Measurements from ENCODE around the gene PPP4R3B. TPM values are rescaled to one million over a fixed set of nuclear protein-coding genes. Genes with fewer than 3 reads are reported as not detected.

The PPP4R3B gene
- total RNA-seq, 2 experiments from 2014 or later, result 70.5 to 80.6 TPM

DNA sequence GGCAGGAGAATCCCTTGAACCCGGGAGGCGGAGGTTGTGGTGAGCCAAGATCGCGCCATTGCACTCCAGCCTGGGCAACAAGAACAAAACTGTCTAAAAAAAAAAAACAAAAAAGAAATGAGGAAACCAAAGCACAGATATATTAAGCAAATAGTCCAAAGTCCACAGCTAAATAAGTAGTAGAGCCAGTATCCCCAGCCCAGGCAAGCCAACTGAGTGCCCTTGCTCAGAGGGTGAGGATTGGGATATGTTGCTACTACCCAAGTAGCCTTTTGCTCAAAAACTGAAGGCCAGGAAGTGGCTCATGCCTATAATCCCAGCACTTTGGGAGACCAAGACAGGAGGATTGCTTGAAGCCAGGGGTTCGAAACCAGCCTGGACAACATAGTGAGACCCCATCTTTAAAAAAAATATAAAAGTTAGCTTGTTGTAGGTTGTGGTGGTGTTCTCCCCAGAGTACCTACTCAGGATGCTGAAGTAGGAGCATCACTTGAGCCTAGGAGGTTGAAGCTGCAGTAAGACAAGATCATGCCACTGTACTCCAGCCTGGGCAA lies 92.5 kb downstream of the PPP4R3B start:
- H3K4me3 Mint-ChIP-seq, result no peak overlapping the region
- peaks cover 5% of the 10 kb centered on the region for H3K4me1 Mint-ChIP-seq (ENCODE audit: low read depth)
- POLR2A ChIA-PET, result no interaction called here
- TF ChIP-seq, protein P1, sequence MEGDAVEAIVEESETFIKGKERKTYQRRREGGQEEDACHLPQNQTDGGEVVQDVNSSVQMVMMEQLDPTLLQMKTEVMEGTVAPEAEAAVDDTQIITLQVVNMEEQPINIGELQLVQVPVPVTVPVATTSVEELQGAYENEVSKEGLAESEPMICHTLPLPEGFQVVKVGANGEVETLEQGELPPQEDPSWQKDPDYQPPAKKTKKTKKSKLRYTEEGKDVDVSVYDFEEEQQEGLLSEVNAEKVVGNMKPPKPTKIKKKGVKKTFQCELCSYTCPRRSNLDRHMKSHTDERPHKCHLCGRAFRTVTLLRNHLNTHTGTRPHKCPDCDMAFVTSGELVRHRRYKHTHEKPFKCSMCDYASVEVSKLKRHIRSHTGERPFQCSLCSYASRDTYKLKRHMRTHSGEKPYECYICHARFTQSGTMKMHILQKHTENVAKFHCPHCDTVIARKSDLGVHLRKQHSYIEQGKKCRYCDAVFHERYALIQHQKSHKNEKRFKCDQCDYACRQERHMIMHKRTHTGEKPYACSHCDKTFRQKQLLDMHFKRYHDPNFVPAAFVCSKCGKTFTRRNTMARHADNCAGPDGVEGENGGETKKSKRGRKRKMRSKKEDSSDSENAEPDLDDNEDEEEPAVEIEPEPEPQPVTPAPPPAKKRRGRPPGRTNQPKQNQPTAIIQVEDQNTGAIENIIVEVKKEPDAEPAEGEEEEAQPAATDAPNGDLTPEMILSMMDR (IDR thresholded peaks at IDR 0.05), result no peak
- H3K36me3 Mint-ChIP-seq (ENCODE audit: low read depth), result peaks cover 24% of the 10 kb centered on the region
- intact Hi-C loops (cut with micrococcal nuclease), result no loop called here
- H3K9me3 Mint-ChIP-seq, result no peaks in the 10 kb centered on the region
- DNase-seq (no peak), ATAC-seq (no peak)
- H3K27ac Mint-ChIP-seq, result no peak overlapping the region
- no peaks in the 10 kb centered on the region for H3K27me3 Mint-ChIP-seq
- CTCF ChIA-PET, result no interaction called here

DNA sequence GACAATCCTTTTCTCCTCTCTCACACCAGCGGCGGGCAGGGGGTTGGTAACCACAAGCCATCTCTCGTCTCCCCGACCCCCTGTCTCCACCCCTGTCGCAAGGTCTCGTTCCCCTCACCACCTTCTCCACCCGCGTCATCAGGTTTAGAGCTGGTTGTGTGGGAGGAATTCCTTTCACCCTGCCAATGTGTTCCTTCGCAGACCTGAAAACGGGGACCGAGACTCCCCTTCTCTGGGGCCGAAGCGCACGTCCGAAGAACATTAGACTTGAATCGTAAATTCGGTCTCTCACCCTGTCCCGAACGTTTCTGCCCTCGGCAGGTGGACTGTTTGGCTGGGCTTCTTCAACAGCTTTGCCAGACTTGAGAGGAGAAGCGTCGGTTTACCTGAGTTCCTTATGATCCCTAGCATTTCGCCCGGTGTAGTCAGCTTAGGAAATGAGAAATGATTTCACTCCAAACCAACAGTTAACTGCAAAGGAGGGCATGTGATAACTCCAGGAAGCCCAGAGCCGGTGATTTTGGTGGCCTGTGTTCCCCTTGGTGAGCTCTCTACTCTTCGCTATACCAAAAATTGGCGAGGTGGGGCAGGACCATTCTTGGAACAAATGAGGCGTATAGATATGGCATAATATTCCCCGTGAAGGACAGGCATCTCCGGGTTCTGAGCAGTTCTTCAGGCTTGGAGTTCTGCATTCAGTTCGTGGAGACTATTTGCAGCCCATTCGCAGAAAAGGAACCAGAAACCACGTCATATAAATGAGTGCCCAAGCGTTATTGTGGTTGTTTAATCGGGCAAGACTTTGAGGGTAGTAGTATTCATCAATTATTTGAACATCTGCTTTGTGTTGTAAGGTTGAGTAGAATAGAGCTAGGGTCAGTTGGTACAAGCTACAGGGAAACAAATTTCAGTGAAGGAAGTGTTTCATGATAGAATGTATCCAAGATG lies 97.2 kb downstream of the PPP4R3B start:
- ChIA-PET CTCF (interaction anchor here (1.3 to 1.7 kb wide), 2 partner anchors 77 to 98 kb away, joined by 4 to 5 read pairs; no protein-coding TSS in a partner anchor), POLR2A (interaction anchor here (0.9 to 3.0 kb wide), 3 partner anchors 12 to 289 kb away, joined by 3 to 10 read pairs (median 3); partner anchors contain the start of gene PPP4R3B)
- Mint-ChIP-seq H3K4me3 (peak overlapping the region; percentile 98), H3K4me1 (ENCODE audit: low read depth) (peaks cover 7% of the 10 kb centered on the region), H3K9me3 (no peaks in the 10 kb centered on the region), H3K36me3 (ENCODE audit: low read depth) (peaks cover 4% of the 10 kb centered on the region), H3K27ac (peak overlapping the region; percentile 95), H3K27me3 (no peaks in the 10 kb centered on the region)
- ATAC-seq (peak; percentile 12), DNase-seq (peak; percentile 33)
- TF ChIP-seq, protein P1 (IDR thresholded peaks at IDR 0.05), result no peak
- intact Hi-C loops (cut with micrococcal nuclease), result loop anchor here (5.0 kb wide), 1 partner anchor 97 kb away; the partner anchor contains the start of gene PPP4R3B

DNA sequence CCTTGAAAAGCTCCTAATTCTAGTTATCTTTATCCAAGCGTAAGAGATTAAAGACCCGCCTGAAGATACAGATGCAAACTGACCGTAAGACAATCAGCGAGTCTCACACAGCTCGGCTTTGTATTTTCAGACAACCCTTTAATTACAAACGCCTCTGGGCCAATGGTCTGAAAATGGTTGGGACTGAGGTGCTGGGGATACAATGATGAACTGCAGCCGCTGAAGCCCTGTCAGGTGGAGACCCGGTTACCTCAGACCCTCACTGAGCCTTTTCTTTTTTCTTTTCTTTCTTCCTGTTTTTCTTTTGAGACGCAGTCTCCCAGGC lies 98.6 kb downstream of the PPP4R3B start:
- peak overlapping the region; percentile 98 for H3K4me3 Mint-ChIP-seq
- no peaks in the 10 kb centered on the region for H3K9me3 Mint-ChIP-seq
- H3K27ac Mint-ChIP-seq, result peak overlapping the region; percentile 95
- H3K27me3 Mint-ChIP-seq, result no peaks in the 10 kb centered on the region
- DNase-seq (no peak), ATAC-seq (peak; percentile 11)
- peaks cover 7% of the 10 kb centered on the region for H3K4me1 Mint-ChIP-seq (ENCODE audit: low read depth)
- intact Hi-C loops (cut with micrococcal nuclease), result loop anchor here (5.0 kb wide), 1 partner anchor 98 kb away; the partner anchor contains the start of gene PPP4R3B
- TF ChIP-seq, protein P1 (IDR thresholded peaks at IDR 0.05), result no peak
- CTCF ChIA-PET, result no interaction called here
- peaks cover 2% of the 10 kb centered on the region for H3K36me3 Mint-ChIP-seq (ENCODE audit: low read depth)
- POLR2A ChIA-PET, result interaction anchor here (1.4 to 3.0 kb wide), 2 partner anchors 19 to 98 kb away, joined by 3 to 10 read pairs; partner anchors contain the start of gene PPP4R3B

GRCh38 chr2:55511508-55512124 lies 105.8 kb downstream of the PPP4R3B start:
- Mint-ChIP-seq H3K27ac (no peak overlapping the region), H3K9me3 (no peaks in the 10 kb centered on the region), H3K4me3 (no peak overlapping the region), H3K4me1 (ENCODE audit: low read depth) (no peaks in the 10 kb centered on the region), H3K36me3 (ENCODE audit: low read depth) (no peaks in the 10 kb centered on the region), H3K27me3 (no peaks in the 10 kb centered on the region)
- ChIA-PET POLR2A (no interaction called here), CTCF (no interaction called here)
- TF ChIP-seq, protein P1 (IDR thresholded peaks at IDR 0.05), result no peak
- intact Hi-C loops (cut with micrococcal nuclease), result no loop called here
- no peak for DNase-seq
- no peak for ATAC-seq
